ENCODE results near the gene COBLL1. TPM values are rescaled to one million over a fixed set of nuclear protein-coding genes. Genes with fewer than 3 reads are reported as not detected.

COBLL1 gene
- total and polyA plus RNA-seq, 8 donors = 11.8 to 129 (median 58.3) TPM

DNA sequence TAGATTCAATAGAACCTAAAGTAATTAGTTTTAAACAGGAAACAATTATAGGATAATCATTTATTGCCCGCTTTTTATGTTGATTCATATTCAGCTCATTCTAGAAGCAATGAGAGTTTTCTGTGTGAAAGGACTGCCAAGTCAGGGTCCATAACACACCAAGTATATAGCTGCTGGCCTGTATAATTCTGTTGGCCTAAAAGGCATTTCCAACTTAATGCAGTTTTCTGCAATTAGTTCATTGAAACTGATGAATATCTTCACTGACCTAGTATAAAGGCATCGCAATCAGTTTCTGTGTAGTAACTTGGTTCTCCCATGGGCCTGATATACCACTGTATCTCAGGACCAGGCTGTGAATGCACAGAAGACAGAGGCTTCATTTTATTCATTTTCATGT is 151.3 kb downstream of the COBLL1 start:
- no peaks in the 10 kb centered on the region for H3K27me3 ChIP-seq
- peaks cover 4 to 30% (median 20%) of the 10 kb centered on the region in 4 donors for H3K4me1 ChIP-seq
- H3K27ac ChIP-seq = no peak overlapping the region
- peaks cover 3 to 70% (median 37%) of the 10 kb centered on the region in 4 donors for H3K36me3 ChIP-seq
- WGBS, 5 donors = 95 to 98% (median 97%) methylated on average over 2 of the region's 2 CpGs
- no peak for DNase-seq
- no peak for TF ChIP-seq EP300 (IDR thresholded peaks at IDR 0.05)
- no peaks in the 10 kb centered on the region for H3K9me3 ChIP-seq
- no peak overlapping the region for H3K4me3 ChIP-seq
- intact Hi-C loops (cut with DNase I; ENCODE audit: low total_unique reads) = no loop called here

DNA sequence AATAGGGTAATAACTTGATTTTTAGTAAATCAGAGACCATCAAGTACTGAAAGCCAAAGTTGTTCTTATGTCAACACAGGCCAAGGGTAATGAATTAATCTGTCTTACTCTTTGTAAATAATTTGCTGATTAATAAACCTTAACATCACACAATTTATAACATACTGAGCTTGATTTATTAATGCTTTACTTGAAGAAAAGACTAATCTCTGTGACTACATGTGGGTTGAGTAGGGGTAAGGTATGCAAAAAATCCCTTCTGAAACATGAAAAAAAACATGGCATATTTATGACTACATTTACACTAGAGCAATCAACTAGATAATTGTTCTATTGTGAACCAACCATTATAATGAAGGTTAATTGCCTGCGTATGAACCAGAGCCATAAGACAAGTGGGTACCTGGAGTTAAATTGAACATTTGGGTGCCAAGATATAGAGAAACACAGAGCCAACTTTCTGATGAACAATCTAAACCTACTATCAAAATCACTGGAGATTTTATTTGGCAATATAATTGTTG is 152.7 kb downstream of the COBLL1 start:
- intact Hi-C loops (cut with DNase I; ENCODE audit: low total_unique reads) = no loop called here
- no peaks in the 10 kb centered on the region for H3K9me3 ChIP-seq
- WGBS, 5 donors = 46 to 79% (median 55%) methylated on average over 1 of the region's 1 CpG
- no peaks in the 10 kb centered on the region for H3K27me3 ChIP-seq
- no peak overlapping the region for H3K27ac ChIP-seq
- H3K36me3 ChIP-seq = peaks cover 3 to 59% (median 29%) of the 10 kb centered on the region in 4 donors
- no peak for DNase-seq
- TF ChIP-seq POLR2AphosphoS5 (IDR thresholded peaks at IDR 0.05) (no peak), EP300 (IDR thresholded peaks at IDR 0.05) (no peak), POLR2A (IDR thresholded peaks at IDR 0.05) (no peak)
- TF ChIP-seq, protein P1, sequence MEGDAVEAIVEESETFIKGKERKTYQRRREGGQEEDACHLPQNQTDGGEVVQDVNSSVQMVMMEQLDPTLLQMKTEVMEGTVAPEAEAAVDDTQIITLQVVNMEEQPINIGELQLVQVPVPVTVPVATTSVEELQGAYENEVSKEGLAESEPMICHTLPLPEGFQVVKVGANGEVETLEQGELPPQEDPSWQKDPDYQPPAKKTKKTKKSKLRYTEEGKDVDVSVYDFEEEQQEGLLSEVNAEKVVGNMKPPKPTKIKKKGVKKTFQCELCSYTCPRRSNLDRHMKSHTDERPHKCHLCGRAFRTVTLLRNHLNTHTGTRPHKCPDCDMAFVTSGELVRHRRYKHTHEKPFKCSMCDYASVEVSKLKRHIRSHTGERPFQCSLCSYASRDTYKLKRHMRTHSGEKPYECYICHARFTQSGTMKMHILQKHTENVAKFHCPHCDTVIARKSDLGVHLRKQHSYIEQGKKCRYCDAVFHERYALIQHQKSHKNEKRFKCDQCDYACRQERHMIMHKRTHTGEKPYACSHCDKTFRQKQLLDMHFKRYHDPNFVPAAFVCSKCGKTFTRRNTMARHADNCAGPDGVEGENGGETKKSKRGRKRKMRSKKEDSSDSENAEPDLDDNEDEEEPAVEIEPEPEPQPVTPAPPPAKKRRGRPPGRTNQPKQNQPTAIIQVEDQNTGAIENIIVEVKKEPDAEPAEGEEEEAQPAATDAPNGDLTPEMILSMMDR (IDR thresholded peaks at IDR 0.05) = no peak
- H3K4me1 ChIP-seq = peaks cover 0 to 20% (median 13%) of the 10 kb centered on the region in 4 donors
- H3K4me3 ChIP-seq = no peak overlapping the region

DNA sequence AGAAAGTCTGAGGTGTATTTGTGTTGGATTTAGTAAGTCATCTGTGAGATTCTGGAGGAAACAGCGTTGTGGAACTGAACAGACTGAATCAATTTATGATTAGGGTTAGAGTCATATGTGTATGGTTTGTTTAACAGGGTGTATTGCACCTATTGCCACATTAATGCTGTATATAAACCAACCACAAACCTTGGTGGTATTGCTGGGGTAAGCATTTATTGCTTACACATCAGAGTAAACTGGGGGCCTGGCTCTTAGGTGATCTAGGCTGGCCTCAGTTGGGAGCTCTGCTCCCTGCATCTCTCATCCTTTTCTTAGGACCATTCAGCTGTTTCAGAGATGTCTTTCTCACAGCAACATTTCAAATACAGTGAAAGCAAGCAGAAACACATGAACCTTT is 160.6 kb downstream of the COBLL1 start:
- no peak for TF ChIP-seq EP300 (IDR thresholded peaks at IDR 0.05)
- no peak for TF ChIP-seq POLR2A (IDR thresholded peaks at IDR 0.05)
- TF ChIP-seq POLR2AphosphoS5 (IDR thresholded peaks at IDR 0.05) = no peak
- TF ChIP-seq, protein P1 (IDR thresholded peaks at IDR 0.05) = no peak
- DNase-seq = no peak
- WGBS, 5 donors = 81 to 91% (median 87%) methylated on average over 1 of the region's 1 CpG
- peaks cover 0 to 9% (median 3%) of the 10 kb centered on the region in 4 donors for H3K36me3 ChIP-seq
- H3K4me3 ChIP-seq = no peak overlapping the region
- no peaks in the 10 kb centered on the region for H3K9me3 ChIP-seq
- intact Hi-C loops (cut with DNase I; ENCODE audit: low total_unique reads) = no loop called here
- no peak overlapping the region for H3K27ac ChIP-seq
- H3K4me1 ChIP-seq = no peaks in the 10 kb centered on the region
- H3K27me3 ChIP-seq = no peaks in the 10 kb centered on the region

- 89 to 95% (median 94%) methylated on average over 4 of the region's 4 CpGs for WGBS, 5 donors
- H3K4me1 ChIP-seq = no peaks in the 10 kb centered on the region
- no peak for DNase-seq
- H3K27ac ChIP-seq = no peak overlapping the region
- no peak overlapping the region for H3K4me3 ChIP-seq
- intact Hi-C loops (cut with DNase I; ENCODE audit: low total_unique reads) = no loop called here
- H3K27me3 ChIP-seq = no peaks in the 10 kb centered on the region
- H3K9me3 ChIP-seq = no peaks in the 10 kb centered on the region
- H3K36me3 ChIP-seq = no peaks in the 10 kb centered on the region
- TF ChIP-seq, protein P1 (IDR thresholded peaks at IDR 0.05) = no peak
- TF ChIP-seq POLR2AphosphoS5 (IDR thresholded peaks at IDR 0.05) (no peak), POLR2A (IDR thresholded peaks at IDR 0.05) (no peak), EP300 (IDR thresholded peaks at IDR 0.05) (no peak)
These were observed 162.9 kb downstream of the COBLL1 start for GRCh38 chr2:164678631-164679149.

- TF ChIP-seq, protein P1 (IDR thresholded peaks at IDR 0.05) = no peak
- no peak for TF ChIP-seq POLR2A (IDR thresholded peaks at IDR 0.05)
- TF ChIP-seq POLR2AphosphoS5 (IDR thresholded peaks at IDR 0.05) = no peak
- TF ChIP-seq EP300 (IDR thresholded peaks at IDR 0.05) = no peak
- no peaks in the 10 kb centered on the region for H3K9me3 ChIP-seq
- DNase-seq = no peak
- no peaks in the 10 kb centered on the region for H3K27me3 ChIP-seq
- no peaks in the 10 kb centered on the region for H3K36me3 ChIP-seq
- intact Hi-C loops (cut with DNase I; ENCODE audit: low total_unique reads) = no loop called here
- H3K4me1 ChIP-seq = no peaks in the 10 kb centered on the region
- WGBS, 5 donors = 70 to 84% (median 84%) methylated on average over 1 of the region's 1 CpG
- H3K4me3 ChIP-seq = no peak overlapping the region
- H3K27ac ChIP-seq = no peak overlapping the region
These were observed 163.9 kb downstream of the COBLL1 start for GRCh38 chr2:164677733-164678132.
